Tibial artery (tissue), 4 donors: ENCODE data around the gene PDLIM5.

Source experiments
- DNase-seq, 2 donors: peaks; one replicate each; pipeline ENCODE4 v3.0.0-alpha.2; 2019
- H3K27ac ChIP-seq, 2 donors: fragments of 200-600 bp; sonication (generic) in 1 of 2; 1 replicate in 1 of 2; 2 replicates in 1 of 2; pipeline ENCODE4 v1.5.1; 2018 to 2019; ENCODE audit warnings: mild to moderate bottlenecking in 1 of 2
- H3K27me3 ChIP-seq, 2 donors: fragments of 200-600 bp; sonication (generic) in 1 of 2; one replicate each; pipeline versions ENCODE4 v1.5.1 to v1.6.0; 2016 to 2019
- H3K36me3 ChIP-seq, 3 donors: fragments of 200-600 bp; sonication (generic) in 2 of 3; one replicate each; pipeline ENCODE4 v1.5.1; 2016 to 2019; ENCODE audit warnings: mild to moderate bottlenecking in 2 of 3
- H3K4me1 ChIP-seq, 4 donors: fragments of 200-600 bp; sonication (generic) in 2 of 4; 1 replicate in 3 of 4; 2 replicates in 1 of 4; pipeline ENCODE4 v1.5.1; 2016 to 2019
- H3K4me3 ChIP-seq, 2 donors: fragments of 200-600 bp; sonication (generic) in 1 of 2; 1 replicate in 1 of 2; 2 replicates in 1 of 2; pipeline ENCODE4 v1.5.1; 2018 to 2019; ENCODE audit warnings: mild to moderate bottlenecking in 2 of 2
- H3K9me3 ChIP-seq, 3 donors: fragments of 200-600 bp; sonication (generic) in 1 of 3; one replicate each; pipeline ENCODE4 v1.5.1; 2016 to 2019
- CTCF ChIP-seq, 2 experiments: fragments of 200-600 bp in 1 of 2; fragments of 450-650 bp in 1 of 2; IDR thresholded peaks; one replicate each; pipeline ENCODE4 v1.5.1; 2017 to 2019; ENCODE audit warnings: antibody characterized with exemption in 2 of 2, mild to moderate bottlenecking in 1 of 2, moderate library complexity in 1 of 2
- intact Hi-C: fragments of 100-400 bp; cut with DNase I; formaldehyde crosslinking; loops from one replicate; pipeline ENCODE4 v1.15.0; 2023; ENCODE audit warnings: low total_unique reads

The PDLIM5 gene

DNA sequence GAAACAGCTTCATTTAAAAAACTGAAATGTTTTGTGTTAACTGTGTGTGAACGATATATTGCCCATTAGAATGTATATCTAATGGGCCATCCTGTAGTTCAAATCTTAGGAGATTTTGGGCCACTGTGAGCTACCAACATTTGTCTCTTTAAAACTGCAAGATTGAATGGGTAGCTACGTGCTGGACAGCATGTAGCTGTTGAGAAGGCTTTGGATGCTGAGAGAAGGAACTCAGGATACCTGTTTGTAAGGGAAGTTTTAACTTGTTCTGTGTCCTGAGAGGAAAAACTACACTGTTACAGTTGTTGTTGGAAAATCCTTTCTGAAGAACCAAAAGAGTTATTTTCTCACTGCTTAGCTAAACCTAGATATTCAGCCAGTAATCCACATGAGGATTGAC is 45.9 kb downstream of the PDLIM5 start:
- no peaks in the 10 kb centered on the region for H3K27me3 ChIP-seq
- DNase-seq: no peak
- H3K4me3 ChIP-seq: no peak overlapping the region
- intact Hi-C loops: no loop called here
- peaks cover 0 to 81% (median 40%) of the 10 kb centered on the region in 4 donors for H3K4me1 ChIP-seq
- TF ChIP-seq CTCF (IDR thresholded peaks at IDR 0.05): no peak
- H3K9me3 ChIP-seq: no peaks in the 10 kb centered on the region
- peaks cover 0 to 3% (median 0%) of the 10 kb centered on the region in 3 donors for H3K36me3 ChIP-seq
- peak overlapping the region in 1 of 2 donors; percentile 7 for H3K27ac ChIP-seq

- no peaks in the 10 kb centered on the region for H3K9me3 ChIP-seq
- no peak overlapping the region for H3K27ac ChIP-seq
- peaks cover 0 to 86% (median 43%) of the 10 kb centered on the region in 4 donors for H3K4me1 ChIP-seq
- peaks cover 0 to 3% (median 0%) of the 10 kb centered on the region in 3 donors for H3K36me3 ChIP-seq
- TF ChIP-seq CTCF (IDR thresholded peaks at IDR 0.05): no peak
- no peak overlapping the region for H3K4me3 ChIP-seq
- intact Hi-C loops: no loop called here
- no peaks in the 10 kb centered on the region for H3K27me3 ChIP-seq
- DNase-seq: no peak
These were observed 46.8 kb downstream of the PDLIM5 start for GRCh38 chr4:94498502-94498901.

DNA sequence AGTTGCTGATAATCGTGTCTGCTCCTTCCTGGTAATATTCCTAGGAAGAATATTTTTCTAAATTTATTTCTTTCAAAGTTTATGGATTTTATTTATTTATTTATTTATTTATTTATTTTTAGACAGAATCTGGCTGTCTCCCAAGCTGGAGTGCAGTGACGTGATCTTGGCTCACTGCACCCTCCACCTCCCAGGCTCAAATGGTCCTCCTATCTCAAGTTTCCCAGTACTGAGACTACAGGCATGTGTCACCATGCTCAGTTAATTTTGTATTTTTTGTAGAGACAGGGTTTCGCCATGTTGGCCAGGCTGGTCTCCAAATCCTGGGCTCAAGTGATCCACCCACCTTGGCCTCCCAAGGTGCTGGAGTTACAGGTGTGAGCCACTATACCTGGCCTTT is 48.9 kb downstream of the PDLIM5 start:
- Histone ChIP-seq H3K27ac (peak overlapping the region; percentile 72 to 76), H3K4me3 (no peak overlapping the region), H3K4me1 (peaks cover 0 to 99% (median 54%) of the 10 kb centered on the region in 4 donors), H3K27me3 (no peaks in the 10 kb centered on the region), H3K36me3 (no peaks in the 10 kb centered on the region), H3K9me3 (no peaks in the 10 kb centered on the region)
- intact Hi-C loops: loop anchor here (10.0 kb wide), 1 partner anchor 46 kb away; the partner anchor contains the start of gene PDLIM5
- TF ChIP-seq CTCF (IDR thresholded peaks at IDR 0.05): no peak
- no peak for DNase-seq

DNA sequence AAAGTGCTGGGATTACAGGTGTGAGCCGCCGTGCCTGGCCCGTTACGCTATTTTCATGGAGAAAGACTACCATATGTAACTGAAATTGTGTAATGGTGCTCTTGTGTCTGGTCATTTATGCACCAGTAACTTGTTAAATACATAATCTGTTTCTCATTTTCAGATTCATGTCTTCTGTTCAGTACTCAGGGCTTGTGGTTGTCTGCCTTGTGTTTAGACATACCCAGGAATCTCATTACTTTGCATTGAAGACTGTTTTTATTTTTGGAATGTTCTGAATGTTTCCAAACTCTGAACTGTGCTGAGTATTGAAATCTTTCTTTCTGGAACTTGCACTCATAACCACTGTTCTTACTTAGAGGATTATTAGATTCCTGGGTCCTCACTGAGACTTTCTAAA is 52.8 kb downstream of the PDLIM5 start:
- H3K27me3 ChIP-seq: no peaks in the 10 kb centered on the region

GRCh38 chr4:94506822-94507221 is 55.1 kb downstream of the PDLIM5 start:
- Histone ChIP-seq H3K36me3 (no peaks in the 10 kb centered on the region), H3K27me3 (no peaks in the 10 kb centered on the region), H3K4me1 (peaks cover 5 to 99% (median 76%) of the 10 kb centered on the region in 4 donors), H3K27ac (peak overlapping the region; percentile 71 to 76), H3K9me3 (no peaks in the 10 kb centered on the region), H3K4me3 (no peak overlapping the region)
- no peak for DNase-seq
- intact Hi-C loops: loop anchor here (10.0 kb wide), 1 partner anchor 52 kb away; the partner anchor contains the start of gene PDLIM5
- TF ChIP-seq CTCF (IDR thresholded peaks at IDR 0.05): no peak

More for the DNA sequence above, 52.8 kb downstream of the PDLIM5 start:
- peak overlapping the region; percentile 72 to 76 for H3K27ac ChIP-seq
- H3K4me3 ChIP-seq: no peak overlapping the region
- TF ChIP-seq CTCF (IDR thresholded peaks at IDR 0.05): no peak
- intact Hi-C loops: loop anchor here (10.0 kb wide), 1 partner anchor 50 kb away; the partner anchor contains the start of gene PDLIM5
- no peaks in the 10 kb centered on the region for H3K9me3 ChIP-seq
- no peak for DNase-seq
- H3K4me1 ChIP-seq: peaks cover 5 to 99% (median 75%) of the 10 kb centered on the region in 4 donors
- no peaks in the 10 kb centered on the region for H3K36me3 ChIP-seq
